Keratinocyte (primary cell): Measurements from ENCODE around the gene SYPL2. TPM values are rescaled to one million over a fixed set of nuclear protein-coding genes. Genes with fewer than 3 reads are reported as not detected.

Experiments
- DNase-seq: peaks from one replicate; pipeline ENCODE4 v3.0.0-alpha.2; 2011; ENCODE audit warnings: low read depth, missing footprints, low spot score
- FAIRE-seq: peaks from 2 replicates; lab custom pipeline; 2011; peaks lifted over from hg19 to GRCh38; lab: Jason Lieb, UNC
- H2AFZ ChIP-seq: 2 replicates; pipeline ENCODE4 v1.6.0; 2012; ENCODE audit warnings: low read length, control low read depth, inconsistent platforms; ENCODE audit not compliant: control insufficient read depth
- H3K27ac ChIP-seq: 2 replicates; pipeline ENCODE4 v1.5.1; 2011; ENCODE audit warnings: low read length; ENCODE audit not compliant: control insufficient read depth, insufficient read depth
- H3K27me3 ChIP-seq: 3 replicates; pipeline ENCODE4 v1.6.0; 2011; ENCODE audit warnings: low read length; ENCODE audit not compliant: control insufficient read depth, insufficient read depth; ENCODE audit errors: extremely low read depth
- H3K36me3 ChIP-seq, 2 experiments: 2 replicates in 1 of 2; 3 replicates in 1 of 2; pipeline ENCODE4 v1.5.1; 2011; ENCODE audit warnings: low read length in 2 of 2, mild to moderate bottlenecking in 1 of 2; ENCODE audit not compliant: control insufficient read depth in 2 of 2, insufficient read depth in 2 of 2; ENCODE audit errors: extremely low read depth in 1 of 2
- H3K4me1 ChIP-seq: 3 replicates; pipeline ENCODE4 v1.5.1; 2011; ENCODE audit warnings: low read length; ENCODE audit not compliant: control insufficient read depth, insufficient read depth; ENCODE audit errors: extremely low read depth
- H3K4me2 ChIP-seq: 3 replicates; pipeline ENCODE4 v1.6.0; 2011; ENCODE audit warnings: low read depth, low read length; ENCODE audit not compliant: control insufficient read depth, insufficient read depth; ENCODE audit errors: extremely low read depth
- H3K4me3 ChIP-seq, 3 experiments: fragments of 200-600 bp in 1 of 3; sonication (generic) in 1 of 3; 2 replicates in 2 of 3; 3 replicates in 1 of 3; pipeline ENCODE4 v1.5.1; 2011 to 2016; ENCODE audit warnings: low read length in 3 of 3, mild to moderate bottlenecking in 3 of 3, control low read depth in 2 of 3, inconsistent platforms in 1 of 3, low read depth in 1 of 3, mixed read lengths in 1 of 3, mixed run types in 1 of 3, moderate library complexity in 1 of 3; ENCODE audit not compliant: control insufficient read depth in 2 of 3, insufficient read depth in 2 of 3; ENCODE audit errors: extremely low read depth in 1 of 3
- H3K79me2 ChIP-seq: 2 replicates; pipeline ENCODE4 v1.6.0; 2012; ENCODE audit warnings: low read length; ENCODE audit not compliant: control insufficient read depth, insufficient read depth
- H3K9ac ChIP-seq: 3 replicates; pipeline ENCODE4 v1.6.0; 2011; ENCODE audit warnings: low read length; ENCODE audit not compliant: control insufficient read depth, insufficient read depth; ENCODE audit errors: extremely low read depth
- H3K9me1 ChIP-seq: 3 replicates; pipeline ENCODE4 v1.6.0; 2011; ENCODE audit warnings: low read length; ENCODE audit not compliant: control insufficient read depth, insufficient read depth; ENCODE audit errors: extremely low read depth
- H3K9me3 ChIP-seq: 2 replicates; pipeline ENCODE4 v1.5.1; 2012; ENCODE audit warnings: low read depth, low read length; ENCODE audit not compliant: control insufficient read depth
- H4K20me1 ChIP-seq: 3 replicates; pipeline ENCODE4 v1.6.0; 2011; ENCODE audit warnings: low read length; ENCODE audit not compliant: control insufficient read depth, insufficient read depth; ENCODE audit errors: extremely low read depth
- CTCF ChIP-seq, 3 experiments: IDR thresholded peaks in 1 of 3; conservative IDR thresholded peaks in 1 of 3; optimal IDR thresholded peaks in 1 of 3; 2 replicates in 2 of 3; 3 replicates in 1 of 3; pipeline versions ENCODE3 to v1.5.1; 2011; ENCODE audit warnings: low read length in 3 of 3, mild to moderate bottlenecking in 3 of 3, moderate library complexity in 2 of 3, control low read depth in 1 of 3, inconsistent platforms in 1 of 3; ENCODE audit not compliant: insufficient read depth in 2 of 3; ENCODE audit errors: extremely low read depth in 1 of 3
- EZH2 ChIP-seq: IDR thresholded peaks from one replicate; pipeline ENCODE4 v1.6.1; 2012; ENCODE audit warnings: inconsistent platforms, mild to moderate bottlenecking, low read length, moderate library complexity
- dilution Hi-C: fragments of 300-500 bp; cut with MboI; formaldehyde crosslinking; loops from one replicate; pipeline ENCODE4 v1.7.0; 2020; ENCODE audit warnings: low sequenced_read_pairs; ENCODE audit not compliant: extremely low pct_ligation_motif_present
- polyA plus RNA-seq, 5 experiments: library from polyadenylated mRNA; depleted of rRNA in 3 of 5; stranded (reverse) in 3 of 5; stranded (forward) in 1 of 5; unstranded in 1 of 5; fragments of >200 nt; gene quantifications; 1 replicate in 1 of 5; 2 replicates in 3 of 5; 3 replicates in 1 of 5; pipeline versions ENCODE4 v1.2.1 to v1.2.3, GENCODE V29; 2011 to 2012; ENCODE audit warnings: missing spikeins in 2 of 5, low read depth in 1 of 5, low replicate concordance in 1 of 5

Gene SYPL2
- polyA plus RNA-seq, 1 donor (not counting 4 experiments of a cell fraction or from before 2014, with no cell fraction given): not detected

- Histone ChIP-seq H3K9ac (no peak overlapping the region), H3K9me1 (no peaks in the 10 kb centered on the region), H3K4me1 (peaks cover 2% of the 10 kb centered on the region), H3K27me3 (no peaks in the 10 kb centered on the region), H3K27ac (no peak overlapping the region), H4K20me1 (no peaks in the 10 kb centered on the region), H2AFZ (no peak overlapping the region), H3K9me3 (no peaks in the 10 kb centered on the region), H3K36me3 (no peaks in the 10 kb centered on the region), H3K4me2 (no peak overlapping the region), H3K4me3 (no peak overlapping the region), H3K79me2 (no peaks in the 10 kb centered on the region)
- no peak for FAIRE-seq
- no peak for TF ChIP-seq CTCF (optimal IDR thresholded peaks at IDR 0.05 in 1 of 3, IDR thresholded peaks at IDR 0.05 in 1 of 3, conservative IDR thresholded peaks at IDR 0.05 in 1 of 3; ENCODE audit: extremely low read depth in 1 of 3, insufficient read depth in 2 of 3, low read length in 3 of 3)
- TF ChIP-seq EZH2: no peak
- dilution Hi-C loops: no loop called here
- no peak for DNase-seq
Observed at GRCh38 chr1:109527098-109527811, 60.9 kb downstream of the SYPL2 start.

- H3K4me3 ChIP-seq: no peak overlapping the region
- FAIRE-seq (no peak), DNase-seq (no peak)
- peaks cover 6% of the 10 kb centered on the region for H3K4me1 ChIP-seq
- TF ChIP-seq EZH2: no peak
- TF ChIP-seq CTCF (optimal IDR thresholded peaks at IDR 0.05 in 1 of 3, IDR thresholded peaks at IDR 0.05 in 1 of 3, conservative IDR thresholded peaks at IDR 0.05 in 1 of 3; ENCODE audit: extremely low read depth in 1 of 3, insufficient read depth in 2 of 3, low read length in 3 of 3): no peak
- dilution Hi-C loops: no loop called here
- no peaks in the 10 kb centered on the region for H3K27me3 ChIP-seq
- H2AFZ ChIP-seq: no peak overlapping the region
- no peak overlapping the region for H3K27ac ChIP-seq
- H3K36me3 ChIP-seq: no peaks in the 10 kb centered on the region
- H4K20me1 ChIP-seq: no peaks in the 10 kb centered on the region
- H3K9me1 ChIP-seq: no peaks in the 10 kb centered on the region
- no peak overlapping the region for H3K9ac ChIP-seq
- no peaks in the 10 kb centered on the region for H3K9me3 ChIP-seq
- no peak overlapping the region for H3K4me2 ChIP-seq
- no peaks in the 10 kb centered on the region for H3K79me2 ChIP-seq
Observed at GRCh38 chr1:109527846-109528695, 61.7 kb downstream of the SYPL2 start.
